GM21529 (cell line): Measurements from ENCODE around the gene AEN.
"Not testable (repeated sequence)": the region's sequence is repeated elsewhere in the genome, so short reads cannot be mapped to it uniquely, and the experiment has no call there.

Source experiments
- ATAC-seq: cut with Tn5 transposase; IDR thresholded peaks from one replicate; pipeline ENCODE4 v1.9.1; 2021; ENCODE audit not compliant: unreplicated experiment

AEN gene

DNA sequence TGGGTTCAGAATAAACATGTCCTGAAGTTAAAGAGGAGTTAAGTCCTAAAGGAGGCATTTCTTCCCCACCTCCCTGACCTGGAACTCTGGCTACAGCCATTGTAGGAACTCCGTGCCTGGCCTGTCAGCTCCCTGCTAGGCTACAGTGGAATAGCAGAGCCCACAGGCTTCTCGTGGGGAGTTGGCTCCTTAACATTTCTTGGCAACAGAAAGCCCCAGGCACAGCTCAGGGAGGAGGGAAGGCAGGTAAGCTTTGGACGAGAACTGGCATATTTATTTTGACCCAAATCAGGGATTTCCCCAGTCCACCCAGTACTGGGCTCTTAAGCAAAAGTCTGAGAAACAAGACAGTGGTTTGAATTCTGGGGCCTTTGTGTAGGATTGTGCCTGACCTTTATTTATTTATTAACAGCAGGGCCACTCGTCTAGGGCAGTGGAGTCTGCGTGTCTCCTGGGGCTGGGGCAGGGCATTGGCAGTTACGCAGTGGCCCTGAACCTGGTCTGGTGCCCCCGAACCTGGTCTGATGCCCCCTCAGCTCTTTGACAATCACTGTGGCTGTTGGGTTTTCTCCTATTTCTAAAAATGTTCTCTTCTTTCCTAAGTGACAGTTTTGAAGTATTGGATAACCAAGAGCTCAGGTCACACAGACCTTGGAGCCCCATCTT lies 9.8 kb downstream of the AEN start:
- ATAC-seq, result no peak

- no peak for ATAC-seq
Measured at GRCh38 chr15:88631464-88632028, 10.4 kb downstream of the AEN start.

GRCh38 chr15:88632797-88633196 lies 11.7 kb downstream of the AEN start:
- ATAC-seq, result not testable (repeated sequence)

GRCh38 chr15:88634449-88634848 lies 13.3 kb downstream of the AEN start:
- no peak for ATAC-seq

DNA sequence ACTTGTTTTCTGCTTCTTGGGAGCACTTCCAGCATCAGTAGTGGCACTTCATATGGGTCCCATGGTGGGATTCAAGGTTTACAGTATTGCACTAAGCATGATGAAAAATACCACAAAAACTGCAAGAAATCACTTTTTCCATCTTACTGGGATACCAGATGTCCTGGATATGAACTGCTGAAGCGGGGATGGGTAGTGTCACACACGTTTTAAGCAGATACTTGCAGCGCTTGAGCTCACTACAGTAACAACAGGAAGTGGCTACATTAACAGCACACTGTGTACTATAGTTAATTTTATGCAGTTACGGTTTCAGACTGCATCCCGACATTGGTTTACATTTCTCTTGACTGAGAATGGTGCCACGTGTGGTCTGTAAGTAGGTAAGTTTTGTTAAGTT lies 14.2 kb downstream of the AEN start:
- peak; percentile 26 for ATAC-seq

DNA sequence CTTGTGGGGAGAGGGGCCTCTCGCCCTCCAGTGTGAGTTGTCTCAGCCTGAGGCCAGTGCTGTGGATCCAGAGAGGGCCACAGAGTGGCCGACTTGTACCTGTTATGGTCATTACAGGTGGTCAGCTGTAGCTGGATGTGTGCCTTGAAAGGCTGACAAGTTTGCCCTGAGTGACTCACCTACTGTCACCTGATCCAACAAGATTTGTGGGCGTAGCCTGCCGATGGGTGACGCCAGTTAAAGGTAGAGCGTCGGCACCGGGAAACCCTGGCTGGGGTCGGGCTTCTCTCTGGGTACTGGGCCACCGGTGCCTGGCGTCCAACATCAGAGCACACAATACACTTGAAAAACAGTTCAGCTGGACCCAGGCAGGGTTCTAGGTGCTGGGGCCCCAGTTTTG lies 14.9 kb downstream of the AEN start:
- ATAC-seq, result no peak

- no peak for ATAC-seq
Measured at GRCh38 chr15:88636654-88637053, 15.5 kb downstream of the AEN start.

- no peak for ATAC-seq
Measured at GRCh38 chr15:88637436-88637835, 16.3 kb downstream of the AEN start.

DNA sequence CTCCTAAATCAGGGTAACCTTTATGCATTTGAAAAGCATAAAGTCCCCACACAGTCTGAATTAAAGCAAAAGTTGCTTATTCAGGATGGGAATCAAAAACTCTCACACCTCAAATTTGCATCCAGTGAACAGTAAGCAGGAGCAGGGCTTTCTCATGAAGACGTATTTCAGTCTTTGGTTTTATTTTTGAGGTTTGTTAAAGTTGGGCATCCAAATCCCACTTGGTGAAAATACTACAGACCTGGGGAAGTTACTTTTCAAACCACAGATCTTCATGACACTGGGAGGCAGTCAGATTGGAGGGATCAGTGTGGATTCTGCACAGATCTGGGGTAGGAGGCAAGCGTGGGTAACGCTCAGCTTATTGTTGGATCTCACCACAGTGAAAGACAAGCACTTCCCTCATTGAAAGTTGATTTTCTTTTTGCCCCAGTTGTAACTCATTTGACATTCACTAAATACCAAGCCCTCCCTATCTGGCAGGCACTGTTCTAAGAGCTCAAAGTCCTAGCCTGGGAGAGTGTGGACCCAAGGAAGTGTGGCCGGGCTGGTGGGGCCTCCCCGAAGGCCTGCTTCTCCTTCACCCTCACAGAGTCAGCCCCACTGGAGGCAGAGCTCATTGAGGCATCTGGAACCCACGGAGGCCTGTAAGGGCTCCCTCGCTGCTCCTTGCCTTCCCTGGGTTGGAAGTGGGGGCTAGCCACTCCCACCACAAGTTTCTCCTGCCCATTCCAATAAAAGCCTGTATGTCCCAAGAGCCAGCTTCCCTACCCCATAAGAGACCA lies 16.9 kb downstream of the AEN start:
- ATAC-seq, result no peak

DNA sequence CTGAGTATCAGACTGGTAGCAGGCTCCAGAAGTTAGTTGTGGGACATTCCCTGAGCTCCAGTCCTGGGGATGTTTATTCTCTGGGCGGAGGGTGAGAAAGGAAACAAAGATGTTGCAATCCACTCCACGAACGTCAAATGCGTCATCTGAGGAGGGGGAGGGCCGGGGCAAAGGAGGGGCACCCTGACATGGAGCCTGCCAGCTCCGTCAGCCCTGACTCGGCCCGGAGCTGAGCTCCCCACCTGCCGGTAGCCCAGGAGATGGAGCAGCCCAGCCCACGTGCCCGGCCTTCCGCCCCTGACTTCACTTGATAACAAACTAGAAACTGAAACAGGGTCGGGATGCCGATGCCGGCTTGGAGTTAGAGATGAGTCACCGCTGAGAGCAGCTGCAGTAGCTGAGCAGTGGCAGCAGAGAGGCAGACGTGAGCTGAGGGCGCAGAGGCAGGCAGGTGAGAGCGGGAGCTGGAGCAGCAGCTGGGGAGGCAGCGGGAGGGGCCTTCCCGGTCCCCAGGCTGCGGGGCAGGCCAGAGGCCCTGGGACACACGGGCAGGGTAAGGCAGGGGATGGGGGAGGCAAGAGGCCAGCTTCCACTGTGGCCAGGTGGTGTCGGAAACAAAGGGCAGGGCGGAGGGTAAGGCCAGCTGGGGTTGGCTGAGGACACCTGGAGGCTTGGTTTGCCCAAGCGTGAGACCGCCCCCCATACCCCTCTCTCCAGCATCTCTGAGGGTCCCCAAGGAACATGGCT lies 17.7 kb downstream of the AEN start, which contains the start of gene ISG20:
ISG20 (plus strand) TSS at position 391 of the 747 bp plus-strand sequence; CDS start at position 742, 351 bp downstream.
- ATAC-seq, result peak; percentile 63

- no peak for ATAC-seq
Measured at GRCh38 chr15:88641959-88642452, 20.9 kb downstream of the AEN start.

DNA sequence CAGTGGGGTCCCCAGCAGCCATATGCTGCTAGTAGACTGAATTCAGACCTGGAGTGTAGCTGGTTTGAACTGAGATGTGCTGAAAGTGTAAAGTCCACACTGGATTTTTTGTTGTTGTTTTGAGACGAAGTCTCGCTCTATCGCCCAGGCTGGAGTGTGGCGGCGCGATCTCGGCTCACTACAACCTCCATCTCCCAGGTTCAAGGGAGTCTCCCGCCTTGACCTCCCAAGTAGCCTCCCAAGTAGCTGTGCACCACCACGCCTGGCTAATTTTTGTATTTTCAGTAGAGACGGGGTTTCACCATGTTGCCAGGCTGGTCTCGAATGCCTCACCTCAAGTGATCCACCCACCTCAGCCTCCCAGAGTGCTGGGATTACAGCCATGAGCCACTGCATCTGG lies 21.4 kb downstream of the AEN start:
- not testable (repeated sequence) for ATAC-seq

DNA sequence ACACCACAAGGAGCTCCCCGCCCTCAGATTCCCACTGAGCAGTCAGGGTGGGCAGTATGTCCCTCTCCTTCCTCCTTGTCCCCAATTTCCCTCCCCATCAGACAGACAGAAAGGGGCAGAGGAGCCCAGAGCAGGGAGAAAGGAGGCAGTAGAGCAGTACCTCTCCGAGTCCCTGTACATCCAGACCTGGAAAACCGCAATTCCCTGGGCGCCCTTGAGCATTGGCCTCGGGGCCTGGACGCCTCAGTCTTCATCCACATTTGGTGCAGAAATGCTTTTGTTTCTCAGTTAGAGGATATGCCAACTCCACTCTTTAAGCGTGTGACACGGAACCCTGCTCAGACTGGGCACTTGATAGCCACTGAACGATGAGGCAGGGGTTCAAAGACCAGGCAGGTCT lies 23.6 kb downstream of the AEN start:
- no peak for ATAC-seq

GRCh38 chr15:88645171-88646087 lies 24.3 kb downstream of the AEN start:
- ATAC-seq, result no peak

DNA sequence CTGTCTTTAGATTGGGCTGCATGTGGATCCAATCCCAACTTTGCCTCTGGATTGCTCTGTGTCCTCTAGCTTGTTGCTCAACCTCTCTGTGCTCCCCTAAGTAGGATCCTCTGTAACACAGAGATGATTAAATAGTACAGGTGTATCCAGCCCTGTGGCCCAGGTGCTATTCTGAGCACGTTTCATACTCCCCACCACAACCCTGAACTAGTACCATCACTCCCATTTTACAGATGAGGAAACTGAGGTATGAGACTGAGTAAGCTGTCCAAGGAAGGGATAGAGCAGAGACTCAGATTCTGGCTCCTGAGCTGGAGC lies 24.9 kb downstream of the AEN start:
- ATAC-seq, result no peak

GRCh38 chr15:88646951-88647350 lies 25.8 kb downstream of the AEN start:
- ATAC-seq, result no peak

GRCh38 chr15:88647351-88648105 lies 26.4 kb downstream of the AEN start:
- ATAC-seq, result no peak

GRCh38 chr15:88648357-88649214 lies 27.4 kb downstream of the AEN start:
- ATAC-seq, result no peak

DNA sequence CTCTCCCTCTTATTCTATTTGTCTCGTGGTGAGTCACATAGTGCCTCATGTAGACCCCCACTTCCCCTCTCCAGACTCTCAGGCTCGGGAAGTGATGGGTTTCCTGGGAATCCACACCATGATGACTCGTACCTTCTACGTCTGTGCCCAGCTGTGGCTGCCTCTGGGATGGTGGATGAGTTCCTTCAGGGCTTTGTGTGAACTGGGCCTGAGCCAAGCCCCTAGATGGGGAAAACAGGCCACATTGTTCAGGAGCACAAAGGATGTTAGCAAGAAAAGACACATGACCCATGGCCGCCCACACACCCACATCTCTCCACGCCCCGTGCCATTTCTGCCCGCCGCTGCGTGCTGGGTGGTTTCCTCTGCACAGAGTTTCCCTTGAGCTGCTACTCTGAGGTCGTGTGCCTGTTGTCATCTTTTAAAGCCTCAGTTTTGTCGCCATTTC lies 28.2 kb downstream of the AEN start:
- ATAC-seq, result peak; percentile 69
